Measurements from ENCODE around the gene SMARCAL1.

GRCh38 chr2:216405588-216405987, 6.7 kb upstream of the SMARCAL1 start:
- TF ChIP-seq TAF1 (IDR thresholded peaks at IDR 0.05; ENCODE audit: borderline replicate concordance, insufficient read depth, low read length) (no peak), POLR2AphosphoS5 (IDR thresholded peaks at IDR 0.05; ENCODE audit: low read depth, low read length) (no peak)

Data from PFSK-1 (cell line).